Duodenal mucosa (tissue), 2 donors: ENCODE results near the gene RIF1.

Experiments
- H3K27ac ChIP-seq: one replicate; pipeline ENCODE4 v1.7.0; 2013; ENCODE audit warnings: low read depth, low read length
- H3K27me3 ChIP-seq, 2 donors: one replicate each; pipeline ENCODE4 v1.7.0; 2013; ENCODE audit warnings: low read length in 2 of 2, control low read depth in 1 of 2; ENCODE audit not compliant: insufficient read depth in 2 of 2, control insufficient read depth in 1 of 2
- H3K36me3 ChIP-seq, 2 donors: one replicate each; pipeline ENCODE4 v1.7.0; 2013; ENCODE audit warnings: low read length in 2 of 2, control low read depth in 1 of 2; ENCODE audit not compliant: insufficient read depth in 2 of 2, control insufficient read depth in 1 of 2
- H3K4me1 ChIP-seq, 2 donors: one replicate each; pipeline ENCODE4 v1.7.0; 2013; ENCODE audit warnings: low read length in 2 of 2, control low read depth in 1 of 2; ENCODE audit not compliant: insufficient read depth in 2 of 2, control insufficient read depth in 1 of 2
- H3K4me3 ChIP-seq, 2 donors: one replicate each; pipeline ENCODE4 v1.7.0; 2013; ENCODE audit warnings: low read length in 2 of 2, low read depth in 1 of 2
- H3K9ac ChIP-seq, 2 donors: one replicate each; pipeline ENCODE4 v1.7.0; 2013; ENCODE audit warnings: low read length in 2 of 2, low read depth in 1 of 2
- H3K9me3 ChIP-seq, 2 donors: one replicate each; pipeline ENCODE4 v1.7.0; 2013; ENCODE audit warnings: low read length in 2 of 2, control low read depth in 1 of 2; ENCODE audit not compliant: control insufficient read depth in 1 of 2

The RIF1 gene

GRCh38 chr2:151508519-151508918, 98.8 kb downstream of the RIF1 start:
- no peak overlapping the region for H3K4me3 ChIP-seq
- no peaks in the 10 kb centered on the region for H3K27me3 ChIP-seq
- H3K9me3 ChIP-seq, result no peaks in the 10 kb centered on the region
- no peaks in the 10 kb centered on the region for H3K4me1 ChIP-seq
- H3K27ac ChIP-seq, result no peak overlapping the region
- H3K36me3 ChIP-seq, result no peaks in the 10 kb centered on the region
- no peak overlapping the region for H3K9ac ChIP-seq

DNA sequence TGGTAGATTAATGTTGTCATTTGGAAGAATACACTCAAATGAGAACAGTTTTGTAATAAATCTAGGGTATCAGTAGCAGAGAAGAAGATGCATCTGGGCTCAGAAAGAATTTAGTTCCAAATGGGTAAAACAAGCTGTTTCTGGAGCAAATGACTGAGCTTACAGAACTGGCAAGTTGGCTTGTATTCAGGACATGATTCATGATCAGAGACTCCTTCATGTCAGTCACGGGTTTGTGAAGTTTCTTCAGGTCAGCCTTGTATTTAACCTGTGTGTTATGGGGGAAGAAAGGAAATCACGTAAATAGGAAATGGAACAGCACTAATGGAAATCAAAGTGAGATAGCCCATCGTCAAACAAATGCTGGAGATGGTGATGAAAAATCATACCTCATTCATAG, 109.1 kb downstream of the RIF1 start:
- no peaks in the 10 kb centered on the region for H3K27me3 ChIP-seq
- H3K9me3 ChIP-seq, result no peaks in the 10 kb centered on the region
- no peak overlapping the region for H3K9ac ChIP-seq
- no peak overlapping the region for H3K4me3 ChIP-seq
- H3K36me3 ChIP-seq, result no peaks in the 10 kb centered on the region
- no peak overlapping the region for H3K27ac ChIP-seq
- no peaks in the 10 kb centered on the region for H3K4me1 ChIP-seq

GRCh38 chr2:151520976-151521375, 111.3 kb downstream of the RIF1 start:
- Histone ChIP-seq H3K9me3 (no peaks in the 10 kb centered on the region), H3K27me3 (no peaks in the 10 kb centered on the region), H3K9ac (no peak overlapping the region), H3K27ac (no peak overlapping the region), H3K4me1 (no peaks in the 10 kb centered on the region), H3K4me3 (no peak overlapping the region), H3K36me3 (no peaks in the 10 kb centered on the region)

DNA sequence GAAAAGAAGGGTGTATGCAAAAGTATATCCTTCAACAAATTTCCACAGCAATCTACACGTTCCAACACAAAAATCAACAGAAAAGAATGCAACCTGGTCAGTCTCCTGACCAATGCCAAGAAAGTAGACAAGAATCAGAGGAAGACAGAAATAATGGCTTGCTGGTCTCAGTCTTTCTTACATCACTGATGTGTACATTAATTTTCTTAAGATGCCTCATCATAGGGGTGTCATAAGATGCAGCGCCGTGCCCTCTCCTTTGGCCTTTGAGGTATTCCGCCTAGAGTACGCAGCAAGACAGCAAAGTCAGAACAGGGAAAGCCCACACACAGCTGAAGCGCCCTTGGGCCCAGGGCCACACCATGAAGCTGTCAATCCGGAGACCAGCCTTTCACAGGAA, 112.9 kb downstream of the RIF1 start:
- Histone ChIP-seq H3K27me3 (no peaks in the 10 kb centered on the region), H3K36me3 (no peaks in the 10 kb centered on the region), H3K9me3 (no peaks in the 10 kb centered on the region), H3K27ac (no peak overlapping the region), H3K9ac (no peak overlapping the region), H3K4me3 (no peak overlapping the region), H3K4me1 (no peaks in the 10 kb centered on the region)

DNA sequence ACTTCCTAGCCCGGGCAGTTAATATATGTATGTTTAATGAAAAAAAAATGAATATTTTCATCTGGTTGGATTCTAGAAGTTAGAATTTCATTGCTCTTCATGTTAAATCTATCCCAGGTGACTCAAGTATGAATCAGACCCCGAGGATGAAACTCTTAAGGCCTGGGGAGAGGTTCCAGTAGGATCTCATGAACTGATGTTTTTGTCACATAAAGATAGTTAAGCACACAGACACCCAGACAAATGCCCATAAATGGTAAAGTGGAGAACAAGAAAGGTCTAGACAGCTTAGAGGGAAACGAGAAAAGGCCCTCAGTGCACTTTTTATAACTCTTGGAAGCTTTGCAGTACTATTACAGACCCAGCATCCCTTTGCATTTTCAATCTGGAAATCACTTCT, 114.1 kb downstream of the RIF1 start:
- no peak overlapping the region for H3K27ac ChIP-seq
- no peaks in the 10 kb centered on the region for H3K4me1 ChIP-seq
- H3K27me3 ChIP-seq, result no peaks in the 10 kb centered on the region
- no peak overlapping the region for H3K4me3 ChIP-seq
- no peaks in the 10 kb centered on the region for H3K36me3 ChIP-seq
- no peaks in the 10 kb centered on the region for H3K9me3 ChIP-seq
- H3K9ac ChIP-seq, result no peak overlapping the region

DNA sequence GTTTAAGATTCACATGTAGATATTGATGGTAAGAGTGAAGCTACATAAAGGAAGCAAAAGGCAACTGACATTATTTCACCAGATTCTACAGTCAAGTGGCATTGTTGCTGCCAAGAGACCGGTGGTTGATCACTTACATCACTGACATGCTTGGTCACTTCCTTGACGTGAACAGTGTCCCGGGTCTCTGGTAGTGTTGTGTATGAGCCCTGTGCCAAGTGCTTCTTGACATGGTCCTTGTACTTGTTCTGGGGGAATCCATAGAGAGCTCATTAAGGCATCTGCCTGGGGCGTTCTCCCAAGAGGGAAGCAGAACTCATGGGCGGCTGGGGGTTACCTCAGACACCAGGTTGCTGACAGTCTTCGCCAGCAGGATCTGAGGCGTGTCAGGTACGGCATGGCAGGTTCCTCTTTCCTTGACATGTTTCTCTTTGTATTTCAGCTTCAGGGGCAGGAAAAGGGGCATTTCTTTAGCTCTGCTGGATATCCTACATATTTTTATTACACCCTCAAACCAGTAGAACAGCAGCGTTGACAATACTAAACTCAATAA, 116.2 kb downstream of the RIF1 start:
- Histone ChIP-seq H3K9me3 (no peaks in the 10 kb centered on the region), H3K36me3 (no peaks in the 10 kb centered on the region), H3K27me3 (no peaks in the 10 kb centered on the region), H3K27ac (no peak overlapping the region), H3K4me3 (no peak overlapping the region), H3K9ac (no peak overlapping the region), H3K4me1 (no peaks in the 10 kb centered on the region)

GRCh38 chr2:151526572-151527090, 116.9 kb downstream of the RIF1 start:
- Histone ChIP-seq H3K4me3 (no peak overlapping the region), H3K27me3 (no peaks in the 10 kb centered on the region), H3K27ac (no peak overlapping the region), H3K9ac (no peak overlapping the region), H3K9me3 (no peaks in the 10 kb centered on the region), H3K4me1 (no peaks in the 10 kb centered on the region), H3K36me3 (no peaks in the 10 kb centered on the region)
